NCI-H1417 treated with DMSO at 0.1 percent for 48 hours (cell line): ENCODE data around the gene CMIP.
A peak's percentile ranks its signal among the peaks of the same experiment; 100 is the strongest.
"Not testable (repeated sequence)": the region's sequence is repeated elsewhere in the genome, so short reads cannot be mapped to it uniquely, and the experiment has no call there.

Source experiments
- DNase-seq: peaks from one replicate; lab custom pipeline; 2025; lab: John Stamatoyannopoulos, UW

CMIP gene

GRCh38 chr16:81517629-81518438 lies 73.2 kb downstream of the CMIP start:
- no peak for DNase-seq

GRCh38 chr16:81518439-81518757 lies 73.8 kb downstream of the CMIP start:
- DNase-seq, result no peak

GRCh38 chr16:81519301-81520150 lies 74.9 kb downstream of the CMIP start:
- no peak for DNase-seq

GRCh38 chr16:81520151-81520470 lies 75.5 kb downstream of the CMIP start:
- no peak for DNase-seq

DNA sequence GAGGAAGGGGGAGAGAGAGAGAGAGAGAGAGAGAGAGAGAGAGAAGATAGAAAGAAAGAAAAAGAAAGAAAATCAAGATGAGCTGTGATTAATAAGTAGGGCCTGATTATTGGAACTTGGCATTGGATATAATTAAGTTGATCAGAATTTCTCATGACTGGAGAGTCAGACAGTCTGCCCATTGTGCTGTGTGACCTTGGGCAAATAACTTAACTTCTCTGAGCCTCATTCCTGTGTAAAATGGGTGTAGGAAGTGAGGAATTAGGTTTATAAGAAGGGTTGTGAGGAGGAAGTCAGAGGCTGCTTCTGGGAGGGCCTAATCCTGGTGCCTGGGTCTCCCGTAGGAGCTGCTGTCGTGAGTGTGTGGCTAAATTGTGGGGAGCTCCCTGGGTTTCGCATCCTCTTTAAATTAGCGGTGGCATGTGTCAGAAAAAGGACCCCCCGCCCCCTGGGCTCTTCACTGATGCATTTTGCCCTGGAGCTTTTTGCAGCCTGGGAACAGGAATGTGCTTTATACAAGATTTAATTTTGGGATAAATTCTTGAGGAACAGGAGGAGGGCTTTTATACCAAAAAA lies 76.0 kb downstream of the CMIP start:
- DNase-seq, result no peak

DNA sequence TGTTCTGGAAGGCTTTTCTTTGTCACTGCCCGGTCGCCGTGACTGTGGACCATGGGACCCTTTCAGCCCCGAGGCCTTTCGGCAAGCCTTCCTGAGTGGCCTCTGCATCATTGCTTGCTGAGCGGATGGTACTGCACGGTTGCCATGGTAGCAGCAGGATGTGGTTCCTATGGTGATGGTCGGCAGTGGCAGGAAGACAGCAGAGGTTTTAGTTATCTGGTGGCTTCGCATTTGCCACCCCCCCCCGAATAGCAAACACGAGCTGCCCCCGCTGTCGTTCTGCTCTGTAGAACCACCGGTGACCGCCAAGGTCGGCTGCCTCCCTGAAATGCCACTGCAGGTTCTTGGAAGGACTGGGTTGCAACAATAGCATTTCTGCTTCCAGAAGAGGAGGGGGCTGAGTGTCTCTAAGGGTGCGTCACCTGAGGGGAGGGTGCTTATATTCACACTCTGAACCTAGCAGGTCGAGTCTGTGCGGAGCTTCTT lies 76.6 kb downstream of the CMIP start:
- DNase-seq, result peak; percentile 29

GRCh38 chr16:81522108-81522701 lies 77.6 kb downstream of the CMIP start:
- no peak for DNase-seq

DNA sequence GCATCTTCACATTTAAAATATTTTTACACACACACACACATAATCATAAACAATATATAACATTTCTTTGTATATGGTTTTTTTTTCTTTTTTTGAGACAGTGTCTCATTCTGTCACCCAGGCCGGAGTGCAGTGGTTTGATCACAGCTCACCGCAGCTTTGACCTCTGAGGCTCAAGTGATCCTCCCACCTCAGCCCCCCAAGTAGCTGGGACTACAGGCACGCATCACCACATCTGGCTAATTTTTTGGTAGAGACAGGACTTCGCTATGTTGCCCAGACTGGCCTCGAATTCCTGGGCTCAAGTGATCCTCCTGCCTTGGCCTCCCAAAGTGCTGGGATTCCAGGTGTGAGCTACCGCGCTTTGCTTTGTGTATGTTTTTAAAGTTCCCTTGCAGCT lies 78.2 kb downstream of the CMIP start:
- not testable (repeated sequence) for DNase-seq

DNA sequence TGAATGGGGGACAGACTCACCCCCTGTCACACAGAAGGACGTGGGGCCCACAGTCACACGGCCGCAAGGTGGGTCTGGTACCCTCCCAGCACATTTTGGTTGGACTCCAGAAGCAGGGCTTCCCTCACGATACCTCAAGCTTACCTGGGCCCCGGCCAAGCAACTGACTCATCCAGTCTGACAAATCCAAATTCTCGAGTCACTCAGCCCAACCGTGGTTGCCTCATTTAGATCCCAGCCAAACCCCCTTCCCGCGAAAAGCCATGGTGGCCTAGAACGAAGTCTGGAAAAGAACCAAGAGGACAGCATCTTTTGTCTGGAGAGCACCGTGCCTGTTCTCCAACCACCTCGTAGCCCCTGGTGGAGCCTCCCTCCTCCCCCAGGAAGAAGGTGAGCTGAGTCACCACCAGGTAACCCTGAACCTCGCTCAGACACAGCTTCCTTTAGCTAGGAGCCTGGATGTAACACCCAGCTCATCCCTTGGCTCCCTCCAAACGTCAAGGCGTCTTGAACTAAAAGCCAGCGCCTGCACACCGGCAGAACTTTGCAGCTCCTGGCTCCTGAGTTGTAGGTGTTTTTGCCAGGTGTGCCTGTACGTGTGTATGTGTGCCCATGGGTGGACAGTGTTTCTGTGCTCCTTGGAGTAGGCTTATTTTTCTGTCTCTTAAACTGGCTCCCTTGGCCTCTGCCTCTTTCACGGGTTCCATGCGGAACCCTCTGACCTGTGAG lies 78.9 kb downstream of the CMIP start:
- DNase-seq, result no peak

- no peak for DNase-seq
These were observed 79.8 kb downstream of the CMIP start for GRCh38 chr16:81524382-81524781.

- not testable (repeated sequence) for DNase-seq
These were observed 80.3 kb downstream of the CMIP start for GRCh38 chr16:81524885-81525284.

GRCh38 chr16:81526199-81526598 lies 81.6 kb downstream of the CMIP start:
- DNase-seq, result no peak

- no peak for DNase-seq
These were observed 82.3 kb downstream of the CMIP start for GRCh38 chr16:81526935-81527334.

- no peak for DNase-seq
These were observed 83.0 kb downstream of the CMIP start for GRCh38 chr16:81527477-81528178.

DNA sequence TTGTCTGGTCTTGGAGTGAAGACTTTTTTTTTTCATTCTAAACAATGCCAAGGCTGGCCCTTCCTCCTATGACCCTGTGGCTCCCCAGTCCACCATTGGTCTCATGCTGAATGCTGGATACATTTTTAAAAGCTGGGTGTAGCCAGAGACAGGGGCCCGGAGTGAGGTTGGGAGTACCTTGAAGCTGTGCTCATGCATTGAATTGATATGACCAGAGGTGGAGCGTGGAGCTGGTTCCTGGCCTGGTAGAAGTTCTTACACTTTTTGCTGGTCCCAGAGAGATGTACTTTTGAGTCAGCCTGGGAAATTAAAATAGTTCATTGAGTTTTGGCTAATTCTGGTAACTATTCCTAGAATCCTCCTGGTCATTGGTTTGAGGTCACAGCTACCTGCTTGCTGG lies 83.6 kb downstream of the CMIP start:
- DNase-seq, result no peak

DNA sequence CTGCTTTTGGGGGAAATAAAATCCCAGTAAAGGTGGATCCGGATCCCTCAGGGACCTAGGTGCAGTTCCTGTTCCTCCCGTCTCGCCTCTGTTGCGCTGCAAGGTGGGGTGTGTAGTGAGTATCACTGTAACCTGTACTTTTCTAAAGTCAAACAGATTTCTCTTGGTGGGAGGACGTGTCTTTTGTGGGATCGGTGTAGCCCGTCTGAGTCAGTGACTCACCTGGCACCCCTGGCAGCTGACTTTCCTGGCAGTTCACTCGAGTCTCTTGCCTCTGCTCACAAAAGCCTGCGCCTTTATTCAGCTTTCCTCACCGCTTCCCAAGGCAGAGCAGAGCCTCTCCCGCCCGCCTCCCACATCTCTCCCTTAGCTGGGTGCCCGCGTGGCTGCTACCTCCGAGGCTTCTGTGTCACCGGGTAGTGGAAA lies 85.7 kb downstream of the CMIP start:
- no peak for DNase-seq

GRCh38 chr16:81530814-81531213 lies 86.2 kb downstream of the CMIP start:
- DNase-seq, result no peak

DNA sequence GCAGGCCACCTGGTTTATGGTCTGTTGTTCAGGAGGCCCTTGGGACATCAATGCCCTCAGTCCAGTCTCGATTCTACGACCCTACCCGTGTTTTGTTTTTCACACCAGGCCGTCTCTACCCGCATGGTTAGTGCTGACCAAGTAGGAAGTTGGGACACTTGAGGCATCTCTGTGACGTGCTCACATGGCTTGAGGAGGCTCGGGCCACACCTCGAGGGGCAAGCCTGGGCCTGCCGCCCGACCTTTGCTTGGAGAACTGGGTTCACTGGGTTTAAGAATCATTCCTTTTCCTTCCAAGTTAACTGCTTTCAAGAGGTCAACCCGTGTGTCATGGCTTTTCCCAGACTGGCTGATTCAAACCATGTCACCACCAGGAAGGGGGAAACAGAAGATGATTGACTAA lies 86.8 kb downstream of the CMIP start:
- no peak for DNase-seq

GRCh38 chr16:81532491-81533174 lies 88.0 kb downstream of the CMIP start:
- no peak for DNase-seq

- no peak for DNase-seq
These were observed 88.5 kb downstream of the CMIP start for GRCh38 chr16:81533175-81533507.
